HG02571 (cell line): Measurements from ENCODE around the gene NOTUM.

Experiments used
- ATAC-seq: cut with Tn5 transposase; IDR thresholded peaks from one replicate; pipeline ENCODE4 v1.9.1; 2021; ENCODE audit warnings: mild to moderate bottlenecking, moderate library complexity; ENCODE audit not compliant: unreplicated experiment

NOTUM gene

DNA sequence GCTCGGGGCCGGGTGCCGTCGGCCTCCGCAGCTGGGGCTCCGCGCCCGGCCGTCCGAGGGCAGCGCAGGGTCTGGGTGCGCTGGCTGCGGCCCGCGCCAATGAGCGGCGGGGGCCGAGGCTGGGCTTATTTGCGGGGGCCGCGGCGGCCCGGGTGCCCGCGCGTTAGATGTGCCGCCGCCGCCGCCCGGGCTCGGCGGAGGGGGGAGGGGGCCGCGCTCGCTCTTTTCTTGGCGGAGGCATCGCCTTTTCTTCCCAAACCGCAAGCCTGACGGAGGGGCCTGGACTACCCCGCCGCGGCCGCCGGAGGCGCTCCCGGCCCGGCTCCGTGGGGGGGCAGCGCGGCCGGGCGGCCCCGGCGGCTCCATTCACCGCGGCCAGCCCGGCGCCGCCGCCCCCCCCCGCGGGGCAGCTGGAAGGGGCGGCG, at the start of gene NOTUM:
Gene NOTUM (minus strand): TSS at position 101 of the 425 bp plus-strand sequence. CDS start 278 bp downstream, outside the sequence.
- ATAC-seq: no peak

DNA sequence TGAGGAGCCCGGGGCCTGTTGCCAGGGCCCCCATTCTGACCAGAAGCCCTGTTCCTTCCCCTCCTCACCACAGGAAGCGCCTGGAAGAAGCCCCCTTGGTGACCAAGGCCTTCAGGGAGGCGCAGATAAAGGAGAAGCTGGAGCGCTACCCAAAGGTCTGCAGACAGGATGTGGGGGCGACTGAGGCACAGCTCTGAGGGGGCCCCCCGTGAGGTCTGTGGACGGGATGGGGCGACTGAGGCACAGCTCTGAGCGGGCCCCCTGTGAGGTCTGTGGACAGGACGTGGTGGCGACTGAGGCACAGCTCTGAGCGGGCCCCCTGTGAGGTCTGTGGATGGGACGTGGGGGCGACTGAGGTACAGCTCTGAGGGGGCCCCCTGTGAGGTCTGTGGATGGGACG, 48.4 kb upstream of the NOTUM start:
- no peak for ATAC-seq

DNA sequence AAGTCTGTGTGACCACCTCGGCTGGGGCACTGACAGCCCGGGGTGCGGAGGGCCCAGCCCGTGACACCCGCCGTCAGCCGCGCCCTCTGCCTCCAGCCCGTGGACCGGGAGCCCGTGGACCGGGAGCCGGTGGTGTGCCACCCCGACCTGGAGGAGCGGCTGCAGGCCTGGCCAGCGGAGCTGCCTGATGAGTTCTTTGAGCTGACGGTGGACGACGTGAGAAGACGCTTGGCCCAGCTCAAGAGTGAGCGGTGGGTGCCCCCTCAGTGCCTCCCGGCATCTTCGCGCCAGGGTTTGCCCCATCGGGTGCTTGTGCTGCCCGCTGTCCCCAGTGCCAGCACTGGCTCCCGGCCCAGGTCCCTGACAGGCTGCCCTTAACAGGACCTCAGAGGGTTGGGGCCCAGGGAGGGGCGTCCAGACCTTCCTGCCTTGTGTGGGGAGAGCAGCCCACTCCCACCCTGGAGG, 48.0 kb upstream of the NOTUM start:
- ATAC-seq: no peak

DNA sequence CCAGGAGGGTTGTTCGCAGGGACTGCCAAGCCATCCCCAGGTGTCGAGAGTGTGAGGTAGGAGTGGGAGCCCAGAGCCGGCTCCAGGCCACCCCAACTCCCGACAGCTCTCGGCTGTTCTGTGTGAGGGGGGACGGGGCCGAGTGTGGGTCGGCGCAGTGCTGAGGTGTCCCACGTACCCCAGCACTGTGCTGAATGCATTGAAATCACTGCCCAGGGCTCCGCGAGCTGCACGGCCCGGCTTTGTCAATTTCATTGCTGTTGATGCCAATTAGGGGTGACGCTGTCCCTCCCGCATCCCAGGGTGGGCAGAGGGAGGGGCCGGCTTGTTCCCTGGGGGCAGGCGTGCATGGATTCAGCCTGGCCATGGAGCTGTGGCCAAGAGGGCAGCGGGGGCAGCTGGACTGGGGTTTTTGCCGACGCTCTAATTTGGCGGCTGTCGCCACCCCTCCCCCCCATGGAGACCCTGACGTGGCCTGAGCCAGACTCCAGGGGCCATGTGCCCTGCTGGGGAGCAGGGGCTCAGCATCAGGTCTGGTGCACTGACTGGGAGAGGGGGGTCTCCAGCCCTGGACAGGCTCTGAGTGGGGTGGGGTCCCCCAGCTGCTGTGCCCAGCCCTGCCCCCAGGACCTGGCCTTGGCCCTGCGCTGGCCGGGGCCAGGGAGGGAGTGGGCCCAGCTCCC, 47.4 kb upstream of the NOTUM start:
- no peak for ATAC-seq

DNA sequence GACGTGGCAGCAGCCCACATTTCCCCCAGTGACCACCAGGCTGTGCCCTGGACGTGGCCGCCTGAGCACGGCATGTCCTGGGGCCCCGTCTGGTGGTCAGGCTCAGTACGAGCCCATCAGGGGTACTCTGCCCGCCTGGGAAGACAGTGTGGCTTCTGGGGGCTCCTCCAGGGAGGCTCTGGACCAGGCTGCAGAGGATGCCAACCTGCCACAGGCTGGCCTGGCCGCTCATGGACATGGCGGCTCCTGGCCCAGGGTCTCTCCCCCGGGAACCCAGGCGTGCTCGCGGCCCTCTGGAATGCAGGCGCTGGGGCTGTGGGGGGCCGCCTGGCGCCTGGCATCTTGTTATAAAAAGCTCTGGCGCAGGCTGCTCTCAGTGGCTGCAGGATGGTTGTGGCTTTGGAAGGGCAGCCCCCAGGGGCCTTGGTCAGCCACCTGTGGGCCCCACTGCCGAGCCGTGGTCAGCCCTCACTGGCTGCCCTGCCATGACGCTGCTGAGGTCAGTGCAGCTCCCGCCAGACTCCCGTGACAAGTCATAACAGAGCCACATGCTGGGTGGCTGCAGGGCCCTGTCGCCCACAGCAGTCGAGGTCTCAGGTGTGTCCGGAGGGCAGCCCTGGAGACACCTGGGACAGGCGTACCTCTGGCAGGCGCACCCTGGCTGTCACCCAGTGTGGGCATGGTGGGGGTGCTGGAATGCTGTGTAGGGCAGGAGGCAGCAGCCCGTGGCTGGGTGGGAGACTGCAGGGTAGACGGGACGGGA, 46.7 kb upstream of the NOTUM start:
- no peak for ATAC-seq

DNA sequence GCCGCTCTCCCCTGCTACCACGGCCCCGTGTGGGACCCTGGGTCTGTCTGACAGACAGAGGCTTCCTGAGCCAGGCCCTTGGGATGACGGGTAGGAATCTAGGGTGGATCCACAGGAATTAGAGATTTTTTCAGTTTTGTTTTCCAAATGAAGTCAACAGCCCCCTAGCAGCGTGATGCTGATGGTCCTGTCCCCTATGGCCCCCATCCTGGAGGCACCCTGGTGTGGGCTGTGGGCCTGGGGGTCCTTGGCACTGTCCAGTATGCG, 46.2 kb upstream of the NOTUM start:
- no peak for ATAC-seq

DNA sequence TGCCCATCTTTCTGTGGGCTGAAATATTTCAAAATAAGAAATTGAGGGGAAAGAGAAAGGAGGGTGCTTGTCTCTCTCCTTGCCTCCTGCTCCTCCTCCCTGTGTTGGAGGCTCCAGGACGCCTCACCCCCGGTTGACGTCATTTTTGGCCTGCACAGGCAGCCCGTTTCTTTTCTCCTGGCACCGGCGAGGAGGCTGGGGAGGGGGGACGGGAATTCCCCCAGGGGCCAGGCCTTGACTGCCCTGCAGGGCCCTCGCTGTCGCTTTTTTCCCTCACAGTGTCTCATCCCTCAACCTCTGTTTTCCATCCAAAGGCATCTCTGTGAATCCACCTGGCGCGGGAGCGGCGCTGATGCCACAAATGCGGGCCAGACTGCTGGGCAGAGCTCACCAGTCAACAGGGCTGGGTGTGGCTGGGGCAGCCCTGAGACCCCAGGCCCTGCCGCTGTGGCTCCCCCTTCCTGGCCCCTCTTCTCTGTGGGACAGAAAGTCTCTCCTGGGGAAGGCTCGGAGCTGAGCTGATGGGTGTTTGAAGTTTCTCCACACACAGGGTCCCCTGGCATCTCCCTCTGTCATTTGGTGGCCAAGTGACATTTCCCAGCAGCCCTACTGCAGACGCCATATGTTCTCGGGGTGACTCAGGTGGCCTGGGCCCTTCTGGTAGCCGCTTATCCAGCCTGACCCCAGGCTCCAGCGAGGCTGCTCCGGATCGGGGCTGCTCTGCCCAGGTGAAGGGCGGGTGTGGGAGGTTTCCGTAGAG, 45.7 kb upstream of the NOTUM start:
- ATAC-seq: no peak

DNA sequence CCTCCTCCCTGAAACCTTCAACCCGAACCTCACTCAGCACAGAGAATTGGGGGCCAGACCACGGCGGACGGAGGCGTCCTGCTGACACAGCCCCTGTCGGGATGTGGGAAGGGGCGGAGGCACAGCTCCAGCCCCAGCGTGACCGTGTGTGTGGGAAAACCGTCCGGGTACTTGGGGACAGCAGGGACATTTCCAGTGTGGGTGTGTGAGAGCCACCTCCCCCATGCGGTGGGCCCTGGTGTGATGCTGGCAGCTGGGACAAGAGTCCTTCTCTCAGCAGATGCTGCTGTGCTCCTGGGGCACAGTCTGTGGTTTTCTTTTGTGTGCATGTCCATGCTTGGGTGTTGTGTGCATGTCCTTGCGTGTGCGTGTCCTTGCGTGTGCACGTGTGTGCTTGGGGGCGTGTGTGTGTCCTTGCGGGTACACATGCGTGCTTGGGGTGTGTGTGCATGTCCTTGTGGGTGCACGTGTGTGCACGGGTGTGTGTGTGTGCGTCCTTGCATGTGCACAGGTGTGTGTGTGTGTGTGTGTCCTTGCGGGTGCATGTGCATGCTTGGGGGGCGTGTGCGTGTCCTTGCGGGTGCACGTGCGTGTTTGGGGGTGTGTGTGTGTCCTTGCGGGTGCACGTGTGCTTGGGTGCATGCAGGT, 44.8 kb upstream of the NOTUM start:
- ATAC-seq: no peak

DNA sequence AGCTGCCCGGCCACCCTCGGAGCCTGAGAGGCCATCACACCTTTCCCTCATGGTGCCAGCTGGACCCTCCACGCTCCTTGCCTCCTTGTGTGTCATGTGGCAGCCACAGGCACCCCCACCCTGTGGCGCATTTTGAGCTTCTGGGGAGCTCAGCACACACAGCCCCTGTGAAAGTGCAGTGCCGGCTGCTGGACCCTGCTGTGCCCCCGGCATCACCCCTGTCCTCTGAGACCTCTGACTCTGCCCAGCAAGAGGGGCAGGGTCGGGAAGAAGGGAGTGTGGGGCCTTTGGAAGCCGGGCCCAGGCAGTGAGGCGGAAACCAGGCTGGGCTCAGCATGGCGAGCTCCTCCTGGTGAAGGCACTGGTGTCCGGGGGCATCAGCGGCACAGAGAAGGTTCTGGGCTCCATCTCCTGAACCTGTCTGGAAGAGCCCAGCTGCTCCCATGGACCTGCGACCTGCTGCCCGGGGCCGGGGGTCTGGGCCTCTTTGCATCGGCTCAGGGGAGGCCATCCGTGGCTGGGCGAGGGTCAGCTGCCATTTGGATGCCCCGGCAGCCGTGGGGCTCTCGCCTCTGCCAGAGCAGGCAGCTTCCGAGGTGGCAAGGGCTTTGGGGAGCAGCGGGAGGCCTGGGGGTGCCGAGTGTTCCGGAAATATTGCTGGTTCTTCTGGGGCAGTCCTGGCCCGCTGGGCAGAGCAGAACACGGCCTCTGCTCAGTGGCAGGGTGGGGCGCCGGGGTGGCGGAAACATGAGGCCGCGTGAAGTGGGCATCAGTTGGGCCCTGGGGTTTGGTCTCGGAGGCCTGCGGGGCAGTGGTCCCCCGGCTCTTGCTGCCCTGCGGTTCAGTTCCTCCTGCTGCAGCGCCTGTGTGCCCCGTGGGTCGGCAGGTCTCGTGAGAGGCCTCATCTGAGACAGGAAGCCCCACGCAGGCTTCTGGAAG, 43.8 kb upstream of the NOTUM start:
- no peak for ATAC-seq

DNA sequence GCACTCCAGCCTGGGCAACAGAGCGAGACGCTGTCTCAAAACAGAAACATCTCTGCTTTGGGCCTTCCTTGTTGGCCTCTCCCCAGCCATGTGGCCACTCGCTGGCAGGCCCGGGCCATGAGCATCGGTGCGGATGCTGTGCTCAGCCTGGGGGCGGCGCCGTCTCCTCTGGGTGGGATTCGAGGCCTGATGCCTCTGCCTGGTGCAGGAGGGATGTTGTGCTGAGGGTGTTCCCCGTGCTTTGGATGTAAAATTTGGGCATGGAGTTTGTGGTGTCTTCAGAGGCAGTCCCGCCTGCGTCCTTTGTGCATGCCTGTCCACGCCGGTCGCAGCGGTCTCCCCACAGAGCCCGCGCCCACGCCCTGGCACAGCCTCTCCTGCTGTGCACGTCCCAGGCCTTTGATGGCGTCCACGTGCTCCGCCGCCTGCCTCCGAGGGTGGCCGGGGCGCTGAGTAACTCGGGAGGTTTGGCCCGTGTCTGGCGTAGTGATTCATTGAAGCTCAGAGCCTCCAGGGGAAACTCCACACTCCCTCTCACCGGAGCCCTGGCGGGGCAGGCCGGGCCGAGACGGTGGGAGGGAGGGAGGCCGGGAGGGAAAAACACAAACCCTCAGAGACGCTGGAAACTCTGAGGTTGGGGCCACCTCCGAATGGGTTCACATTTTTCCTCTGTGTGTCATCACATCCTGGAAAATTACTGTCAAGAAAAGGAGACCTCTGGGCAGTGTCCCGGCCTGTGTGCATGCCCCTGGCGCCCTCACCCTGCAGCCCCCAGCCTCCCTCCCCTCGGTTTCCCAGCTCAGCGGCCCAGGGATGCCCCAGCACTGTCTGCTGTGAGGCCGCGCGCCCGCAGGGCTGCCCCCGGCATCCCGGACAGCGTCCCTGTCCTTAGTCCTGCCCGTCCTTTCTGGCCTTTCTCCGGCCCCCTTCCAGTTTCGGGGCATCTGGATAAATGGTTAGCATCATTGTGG, 42.7 kb upstream of the NOTUM start:
- ATAC-seq: no peak

DNA sequence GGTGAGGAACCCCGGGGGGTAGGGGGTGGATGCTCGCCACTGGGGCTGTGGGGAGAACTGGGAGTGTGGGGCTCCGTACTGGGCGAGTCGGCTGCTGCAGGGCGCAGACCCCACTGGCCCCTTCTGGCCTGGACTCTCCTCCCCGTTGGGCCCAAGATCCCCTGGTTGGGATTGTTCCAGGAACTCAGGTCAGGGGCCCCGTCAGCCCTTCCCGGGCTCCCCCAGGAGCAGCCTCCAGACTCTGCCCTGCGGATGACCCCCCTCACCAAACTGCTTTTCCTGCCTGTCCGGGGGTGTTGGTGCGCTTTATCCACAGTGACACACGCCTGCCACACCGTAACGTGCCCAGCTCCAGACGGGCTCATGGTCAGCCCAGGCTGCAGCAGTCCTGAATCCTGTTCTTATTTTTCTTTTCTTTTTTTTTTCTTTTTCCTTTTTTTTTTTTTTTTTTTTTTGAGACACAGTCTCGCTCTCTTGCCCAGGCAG, 40.6 kb upstream of the NOTUM start:
- ATAC-seq: no peak

DNA sequence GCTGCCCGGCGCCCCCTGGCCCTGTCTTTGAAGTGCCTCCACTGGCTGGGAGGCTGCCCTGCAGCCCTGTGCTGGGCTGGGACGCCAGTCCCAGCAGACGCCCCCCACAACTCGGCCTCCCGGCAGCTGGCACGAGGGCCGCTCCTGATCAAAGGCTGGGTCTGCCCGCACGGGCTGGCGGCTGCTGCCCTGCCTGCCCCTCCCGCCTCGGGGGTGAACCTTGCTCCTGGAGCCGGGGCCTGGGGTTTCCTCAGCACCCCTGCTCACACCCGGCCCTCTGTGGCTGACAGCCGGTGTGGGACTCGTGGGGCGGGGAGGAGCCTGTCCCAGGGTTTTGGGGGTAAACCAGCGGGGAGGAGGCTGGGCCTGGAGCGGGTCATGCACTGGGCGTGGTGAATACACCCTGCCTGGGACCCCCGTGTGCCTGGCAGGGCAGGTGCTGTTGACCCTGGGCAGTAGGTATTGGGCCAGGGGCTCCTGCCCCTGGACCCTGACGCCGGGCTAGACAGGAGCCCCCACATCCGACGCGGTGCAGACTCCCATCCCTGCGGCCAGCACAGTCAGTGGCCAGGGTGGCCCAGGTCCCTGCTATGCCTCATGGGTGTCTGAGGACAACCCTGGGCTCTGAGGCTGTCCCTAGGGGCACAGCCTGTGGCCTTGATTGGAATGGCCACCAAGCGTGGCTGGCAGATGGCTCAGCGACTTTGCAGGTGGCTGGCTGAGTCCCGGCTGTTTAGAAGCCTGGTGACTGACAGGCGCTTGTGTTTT, 40.0 kb upstream of the NOTUM start:
- no peak for ATAC-seq

DNA sequence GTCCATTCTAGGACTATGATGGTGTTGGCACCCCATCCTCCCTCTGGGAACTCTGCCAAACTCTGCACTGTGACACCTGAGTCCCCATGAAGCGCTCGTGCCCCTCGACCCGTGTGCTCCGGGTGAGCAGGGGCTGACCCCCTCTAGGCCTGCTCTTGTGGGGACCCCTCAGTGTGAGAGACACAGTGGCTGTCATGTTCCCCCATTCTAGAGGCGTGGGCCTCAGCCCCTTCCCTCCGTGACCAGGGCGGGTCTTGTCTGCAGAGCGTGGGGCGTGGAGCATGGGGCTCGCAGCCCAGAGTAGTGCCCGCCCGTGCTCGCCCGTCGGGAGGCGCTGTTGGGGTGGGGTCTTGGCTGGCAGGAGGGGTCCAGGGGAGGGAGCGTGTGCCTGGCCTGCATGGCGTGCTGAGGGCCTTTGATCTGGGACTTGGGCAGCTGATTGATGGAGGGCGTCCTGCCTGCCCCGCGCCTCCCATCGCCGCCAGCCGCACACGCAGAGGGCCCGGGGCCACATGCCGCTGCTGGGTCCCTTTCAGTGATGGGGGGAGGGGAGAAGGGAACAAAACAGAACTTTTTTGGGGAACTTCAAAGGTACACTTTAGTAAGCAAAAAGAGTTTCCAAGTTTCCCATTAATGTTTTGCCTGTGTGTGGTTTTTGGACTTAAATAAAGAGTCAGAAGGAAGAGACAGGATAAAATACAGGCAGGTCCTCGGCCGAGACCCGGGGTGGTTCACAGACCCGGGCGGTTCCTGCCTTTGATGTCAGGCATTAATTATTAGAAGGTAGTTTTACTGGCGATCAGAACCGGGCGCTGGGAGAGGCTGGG, 39.2 kb upstream of the NOTUM start:
- ATAC-seq: no peak

DNA sequence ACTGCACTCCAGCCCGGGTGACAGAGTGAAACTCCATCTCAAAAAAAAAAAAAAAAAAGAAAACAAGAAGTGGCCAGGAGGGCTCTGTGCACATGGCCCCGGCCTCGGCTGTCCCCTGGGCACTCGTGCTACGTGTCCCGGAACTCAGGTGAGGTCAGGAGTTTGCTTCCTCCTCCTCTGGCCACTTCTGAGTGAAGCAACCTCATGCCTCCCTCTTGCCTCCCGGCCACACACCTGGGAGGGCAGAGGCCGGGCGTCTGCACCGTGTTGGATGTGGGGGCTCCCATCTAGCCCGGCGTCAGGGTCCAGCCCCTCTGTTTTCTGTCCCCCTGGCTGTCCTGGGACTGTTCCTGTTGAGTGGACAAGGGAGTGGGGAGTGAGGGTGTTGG, 38.6 kb upstream of the NOTUM start:
- ATAC-seq: no peak

DNA sequence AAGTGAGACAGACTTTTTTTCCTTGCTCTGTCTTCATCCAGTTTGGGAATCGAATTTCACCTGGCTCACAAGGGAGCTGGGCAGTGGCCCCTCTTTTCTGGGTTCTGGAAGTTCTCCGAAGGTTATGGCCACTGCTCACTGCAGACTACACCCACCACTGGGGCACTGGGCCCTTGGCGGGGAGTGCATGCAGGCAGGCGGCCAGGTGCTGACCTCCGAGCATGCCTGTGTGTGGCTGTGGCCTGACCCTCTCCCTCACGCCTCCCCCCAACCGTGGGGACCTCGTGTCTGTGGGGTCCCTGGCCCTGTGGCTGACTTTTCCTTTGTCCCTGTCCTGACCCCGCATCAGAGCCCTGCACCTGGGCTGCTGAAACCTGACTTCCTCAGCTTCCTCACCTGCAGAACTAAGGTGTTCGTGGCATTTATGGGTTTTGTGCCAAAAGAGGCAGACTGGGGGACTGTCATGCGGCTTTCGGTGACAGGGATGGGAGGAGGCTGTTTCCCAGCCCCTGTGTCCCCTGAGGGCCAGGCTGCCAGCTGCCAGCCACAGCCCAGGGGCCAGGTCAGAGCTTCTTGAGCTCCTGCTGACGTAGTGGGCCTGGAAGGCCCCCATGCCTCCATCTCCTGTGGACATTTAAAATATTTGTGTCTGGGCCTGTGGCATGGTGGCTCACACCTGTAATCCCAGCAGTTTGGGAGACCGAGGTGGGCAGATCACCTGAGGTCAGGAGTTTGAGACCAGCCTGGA, 37.9 kb upstream of the NOTUM start:
- no peak for ATAC-seq

DNA sequence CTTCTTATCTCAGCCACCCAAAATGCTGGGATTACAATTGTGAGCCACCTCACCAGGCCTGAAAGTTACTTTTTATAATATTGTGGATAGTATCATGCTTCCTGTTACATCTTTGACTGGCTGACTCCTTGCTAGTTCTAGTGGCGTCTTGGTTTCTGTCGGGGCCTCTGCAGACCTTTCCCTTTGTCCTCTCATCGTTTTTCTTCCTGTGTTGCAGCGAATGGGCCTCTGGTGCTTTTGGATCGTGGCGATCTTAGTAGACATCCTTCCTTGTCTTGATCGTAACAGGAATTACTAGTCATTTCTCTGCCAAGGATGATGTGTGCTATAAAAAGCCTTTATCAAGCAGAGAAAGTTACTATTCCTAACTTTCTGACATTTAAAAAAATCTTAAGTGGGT, 37.2 kb upstream of the NOTUM start:
- ATAC-seq: no peak
